Thyroid gland (tissue), 4 donors: ENCODE data around the gene RTRAF.

ENCODE experiments used
- CTCF ChIP-seq, 6 experiments: fragments of 200-600 bp in 3 of 6; fragments of 450-650 bp in 3 of 6; sonication (generic) in 3 of 6; IDR thresholded peaks; one replicate each; pipeline ENCODE4 v1.5.1; 2016 to 2019; ENCODE audit warnings: antibody characterized with exemption in 6 of 6, mild to moderate bottlenecking in 2 of 6, inconsistent platforms in 1 of 6, moderate library complexity in 1 of 6
- POLR2A ChIP-seq, 2 donors: fragments of 450-650 bp; IDR thresholded peaks; one replicate each; pipeline ENCODE4 v1.6.1; 2017; ENCODE audit warnings: antibody characterized with exemption in 2 of 2, mild to moderate bottlenecking in 2 of 2, moderate library complexity in 1 of 2

GRCh38 chr14:52020866-52021717 lies 31.7 kb downstream of the RTRAF start:
- TF ChIP-seq POLR2A (IDR thresholded peaks at IDR 0.05) (no peak), CTCF (IDR thresholded peaks at IDR 0.05) (no peak)
